ENCODE measurements around the gene TIGD1. TPM values are rescaled to one million over a fixed set of nuclear protein-coding genes. Genes with fewer than 3 reads are reported as not detected.

TIGD1 gene
- total and polyA plus RNA-seq, 2 experiments from 2014 or later, result 7.6 to 9.3 TPM

DNA sequence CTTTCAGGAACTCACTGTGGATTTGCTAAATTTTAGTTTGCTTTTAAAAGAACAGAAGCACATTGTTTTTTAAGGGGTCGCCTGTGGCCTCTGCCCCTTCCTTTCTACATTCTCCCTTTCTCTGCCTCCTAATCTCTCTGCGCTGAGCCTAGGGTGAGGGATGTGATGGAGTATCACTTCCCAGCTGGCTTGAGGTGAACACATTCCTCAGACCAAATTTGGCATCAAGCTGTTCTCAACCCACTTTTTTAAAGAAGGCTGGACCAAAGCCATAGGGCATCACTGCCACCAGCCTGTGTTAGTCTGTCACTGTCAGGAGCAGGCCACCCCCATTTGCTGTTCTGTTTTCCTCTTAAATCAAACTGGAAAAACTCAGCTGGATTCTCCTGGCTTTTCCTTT, 27.5 kb upstream of the TIGD1 start (continued):
- TF ChIP-seq, protein P1, sequence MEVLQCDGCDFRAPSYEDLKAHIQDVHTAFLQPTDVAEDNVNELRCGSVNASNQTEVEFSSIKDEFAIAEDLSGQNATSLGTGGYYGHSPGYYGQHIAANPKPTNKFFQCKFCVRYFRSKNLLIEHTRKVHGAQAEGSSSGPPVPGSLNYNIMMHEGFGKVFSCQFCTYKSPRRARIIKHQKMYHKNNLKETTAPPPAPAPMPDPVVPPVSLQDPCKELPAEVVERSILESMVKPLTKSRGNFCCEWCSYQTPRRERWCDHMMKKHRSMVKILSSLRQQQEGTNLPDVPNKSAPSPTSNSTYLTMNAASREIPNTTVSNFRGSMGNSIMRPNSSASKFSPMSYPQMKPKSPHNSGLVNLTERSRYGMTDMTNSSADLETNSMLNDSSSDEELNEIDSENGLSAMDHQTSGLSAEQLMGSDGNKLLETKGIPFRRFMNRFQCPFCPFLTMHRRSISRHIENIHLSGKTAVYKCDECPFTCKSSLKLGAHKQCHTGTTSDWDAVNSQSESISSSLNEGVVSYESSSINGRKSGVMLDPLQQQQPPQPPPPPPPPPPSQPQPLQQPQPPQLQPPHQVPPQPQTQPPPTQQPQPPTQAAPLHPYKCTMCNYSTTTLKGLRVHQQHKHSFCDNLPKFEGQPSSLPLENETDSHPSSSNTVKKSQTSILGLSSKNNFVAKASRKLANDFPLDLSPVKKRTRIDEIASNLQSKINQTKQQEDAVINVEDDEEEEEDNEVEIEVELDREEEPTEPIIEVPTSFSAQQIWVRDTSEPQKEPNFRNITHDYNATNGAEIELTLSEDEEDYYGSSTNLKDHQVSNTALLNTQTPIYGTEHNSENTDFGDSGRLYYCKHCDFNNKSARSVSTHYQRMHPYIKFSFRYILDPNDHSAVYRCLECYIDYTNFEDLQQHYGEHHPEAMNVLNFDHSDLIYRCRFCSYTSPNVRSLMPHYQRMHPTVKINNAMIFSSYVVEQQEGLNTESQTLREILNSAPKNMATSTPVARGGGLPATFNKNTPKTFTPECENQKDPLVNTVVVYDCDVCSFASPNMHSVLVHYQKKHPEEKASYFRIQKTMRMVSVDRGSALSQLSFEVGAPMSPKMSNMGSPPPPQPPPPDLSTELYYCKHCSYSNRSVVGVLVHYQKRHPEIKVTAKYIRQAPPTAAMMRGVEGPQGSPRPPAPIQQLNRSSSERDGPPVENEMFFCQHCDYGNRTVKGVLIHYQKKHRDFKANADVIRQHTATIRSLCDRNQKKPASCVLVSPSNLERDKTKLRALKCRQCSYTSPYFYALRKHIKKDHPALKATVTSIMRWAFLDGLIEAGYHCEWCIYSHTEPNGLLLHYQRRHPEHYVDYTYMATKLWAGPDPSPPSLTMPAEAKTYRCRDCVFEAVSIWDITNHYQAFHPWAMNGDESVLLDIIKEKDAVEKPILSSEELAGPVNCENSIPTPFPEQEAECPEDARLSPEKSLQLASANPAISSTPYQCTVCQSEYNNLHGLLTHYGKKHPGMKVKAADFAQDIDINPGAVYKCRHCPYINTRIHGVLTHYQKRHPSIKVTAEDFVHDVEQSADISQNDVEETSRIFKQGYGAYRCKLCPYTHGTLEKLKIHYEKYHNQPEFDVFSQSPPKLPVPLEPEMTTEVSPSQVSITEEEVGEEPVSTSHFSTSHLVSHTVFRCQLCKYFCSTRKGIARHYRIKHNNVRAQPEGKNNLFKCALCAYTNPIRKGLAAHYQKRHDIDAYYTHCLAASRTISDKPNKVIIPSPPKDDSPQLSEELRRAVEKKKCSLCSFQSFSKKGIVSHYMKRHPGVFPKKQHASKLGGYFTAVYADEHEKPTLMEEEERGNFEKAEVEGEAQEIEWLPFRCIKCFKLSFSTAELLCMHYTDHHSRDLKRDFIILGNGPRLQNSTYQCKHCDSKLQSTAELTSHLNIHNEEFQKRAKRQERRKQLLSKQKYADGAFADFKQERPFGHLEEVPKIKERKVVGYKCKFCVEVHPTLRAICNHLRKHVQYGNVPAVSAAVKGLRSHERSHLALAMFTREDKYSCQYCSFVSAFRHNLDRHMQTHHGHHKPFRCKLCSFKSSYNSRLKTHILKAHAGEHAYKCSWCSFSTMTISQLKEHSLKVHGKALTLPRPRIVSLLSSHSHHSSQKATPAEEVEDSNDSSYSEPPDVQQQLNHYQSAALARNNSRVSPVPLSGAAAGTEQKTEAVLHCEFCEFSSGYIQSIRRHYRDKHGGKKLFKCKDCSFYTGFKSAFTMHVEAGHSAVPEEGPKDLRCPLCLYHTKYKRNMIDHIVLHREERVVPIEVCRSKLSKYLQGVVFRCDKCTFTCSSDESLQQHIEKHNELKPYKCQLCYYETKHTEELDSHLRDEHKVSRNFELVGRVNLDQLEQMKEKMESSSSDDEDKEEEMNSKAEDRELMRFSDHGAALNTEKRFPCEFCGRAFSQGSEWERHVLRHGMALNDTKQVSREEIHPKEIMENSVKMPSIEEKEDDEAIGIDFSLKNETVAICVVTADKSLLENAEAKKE (CRISPR knock-in tag; IDR thresholded peaks at IDR 0.05), result no peak
- no peak for TF ChIP-seq JUNB (IDR thresholded peaks at IDR 0.05; ENCODE audit: unreplicated experiment)

DNA sequence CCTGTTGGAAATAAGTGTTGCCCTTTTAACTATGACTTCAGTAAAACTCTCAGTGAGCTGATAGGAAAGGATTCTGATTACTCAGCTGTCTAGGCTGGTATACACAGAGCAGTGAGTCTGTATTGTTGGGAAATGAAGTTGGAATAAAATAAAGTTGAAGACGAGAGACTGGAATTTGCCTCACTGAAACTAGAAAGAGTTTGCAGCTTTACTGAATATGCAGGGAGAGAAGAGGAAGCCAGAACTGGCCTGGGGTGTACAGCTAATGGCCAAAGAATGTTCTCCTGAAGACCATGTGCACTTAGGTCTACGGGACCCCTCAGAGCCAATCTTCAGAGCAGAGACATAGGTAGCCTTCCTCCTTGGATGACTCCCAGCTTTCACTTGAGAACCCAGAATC, 26.6 kb upstream of the TIGD1 start:
- H3K27ac Mint-ChIP-seq, result no peak overlapping the region
- ATAC-seq (no peak), DNase-seq (ENCODE audit: low spot score) (no peak)
- peaks cover 26% of the 10 kb centered on the region for H3K36me3 Mint-ChIP-seq (ENCODE audit: low read depth)
- H3K4me1 Mint-ChIP-seq, result no peaks in the 10 kb centered on the region
- no peaks in the 10 kb centered on the region for H3K27me3 Mint-ChIP-seq (ENCODE audit: insufficient read depth, low read depth, poor library complexity)
- Histone ChIP-seq H3K4me2 (no peak overlapping the region), H3K4me1 (ENCODE audit: insufficient read depth) (no peaks in the 10 kb centered on the region), H3F3A (replicated peaks; ENCODE audit: low read depth) (no peaks in the 10 kb centered on the region), H2AFZ (no peak overlapping the region), H4K20me1 (replicated peaks; ENCODE audit: insufficient read depth) (peaks cover 5% of the 10 kb centered on the region), H3K4me3 (no peak overlapping the region), H3K36me3 (ENCODE audit: insufficient read depth) (no peaks in the 10 kb centered on the region), H3K9me2 (ENCODE audit: insufficient read depth) (no peaks in the 10 kb centered on the region), H3K79me2 (replicated peaks; ENCODE audit: insufficient read depth) (no peaks in the 10 kb centered on the region), H3K27ac (ENCODE audit: low read depth) (no peak overlapping the region), H3K27me3 (ENCODE audit: insufficient read depth) (no peaks in the 10 kb centered on the region)
- no peak overlapping the region for H3K4me3 Mint-ChIP-seq
- no peaks in the 10 kb centered on the region for H3K9me3 Mint-ChIP-seq
- TF ChIP-seq STAT1 (IDR thresholded peaks at IDR 0.05; ENCODE audit: unreplicated experiment), result no peak
- TF ChIP-seq CTCF (conservative IDR thresholded peaks at IDR 0.05; ENCODE audit: low read depth in 2 of 2), result no peak
- TF ChIP-seq POLR2AphosphoS5 (IDR thresholded peaks at IDR 0.05; ENCODE audit: low read depth), result no peak
- TF ChIP-seq ZNF114 (CRISPR knock-in tag; IDR thresholded peaks at IDR 0.05), result no peak
- TF ChIP-seq, protein P2, sequence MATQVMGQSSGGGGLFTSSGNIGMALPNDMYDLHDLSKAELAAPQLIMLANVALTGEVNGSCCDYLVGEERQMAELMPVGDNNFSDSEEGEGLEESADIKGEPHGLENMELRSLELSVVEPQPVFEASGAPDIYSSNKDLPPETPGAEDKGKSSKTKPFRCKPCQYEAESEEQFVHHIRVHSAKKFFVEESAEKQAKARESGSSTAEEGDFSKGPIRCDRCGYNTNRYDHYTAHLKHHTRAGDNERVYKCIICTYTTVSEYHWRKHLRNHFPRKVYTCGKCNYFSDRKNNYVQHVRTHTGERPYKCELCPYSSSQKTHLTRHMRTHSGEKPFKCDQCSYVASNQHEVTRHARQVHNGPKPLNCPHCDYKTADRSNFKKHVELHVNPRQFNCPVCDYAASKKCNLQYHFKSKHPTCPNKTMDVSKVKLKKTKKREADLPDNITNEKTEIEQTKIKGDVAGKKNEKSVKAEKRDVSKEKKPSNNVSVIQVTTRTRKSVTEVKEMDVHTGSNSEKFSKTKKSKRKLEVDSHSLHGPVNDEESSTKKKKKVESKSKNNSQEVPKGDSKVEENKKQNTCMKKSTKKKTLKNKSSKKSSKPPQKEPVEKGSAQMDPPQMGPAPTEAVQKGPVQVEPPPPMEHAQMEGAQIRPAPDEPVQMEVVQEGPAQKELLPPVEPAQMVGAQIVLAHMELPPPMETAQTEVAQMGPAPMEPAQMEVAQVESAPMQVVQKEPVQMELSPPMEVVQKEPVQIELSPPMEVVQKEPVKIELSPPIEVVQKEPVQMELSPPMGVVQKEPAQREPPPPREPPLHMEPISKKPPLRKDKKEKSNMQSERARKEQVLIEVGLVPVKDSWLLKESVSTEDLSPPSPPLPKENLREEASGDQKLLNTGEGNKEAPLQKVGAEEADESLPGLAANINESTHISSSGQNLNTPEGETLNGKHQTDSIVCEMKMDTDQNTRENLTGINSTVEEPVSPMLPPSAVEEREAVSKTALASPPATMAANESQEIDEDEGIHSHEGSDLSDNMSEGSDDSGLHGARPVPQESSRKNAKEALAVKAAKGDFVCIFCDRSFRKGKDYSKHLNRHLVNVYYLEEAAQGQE (IDR thresholded peaks at IDR 0.05; ENCODE audit: unreplicated experiment), result no peak
- TF ChIP-seq ETS1 (IDR thresholded peaks at IDR 0.05), result no peak
- no peak for TF ChIP-seq ZNF331 (CRISPR knock-in tag; IDR thresholded peaks at IDR 0.05; ENCODE audit: low read depth)

Data from GM23338 (cell line).